B cell (primary cell): ENCODE data around the gene UPB1. TPM values are rescaled to one million over a fixed set of nuclear protein-coding genes. Genes with fewer than 3 reads are reported as not detected.

ENCODE experiments used
- ATAC-seq: fragments of 200-7000 bp; cut with Tn5 transposase; one replicate; pipeline ENCODE4 v1.10.0; 2021; ENCODE audit warnings: low read depth, mild to moderate bottlenecking, moderate number of reproducible peaks, moderate library complexity
- CTCF ChIA-PET: fragments of 350-600 bp; sonication (Branson Sonifier 250); formaldehyde crosslinking; loops from one replicate; lab custom pipeline; 2021; ENCODE audit warnings: antibody characterized with exemption, inconsistent platforms; lab: Charles Lee
- POLR2A ChIA-PET: fragments of 350-600 bp; sonication (Branson Sonifier 250); formaldehyde crosslinking; loops from one replicate; lab custom pipeline; 2021; ENCODE audit warnings: antibody characterized with exemption; lab: Charles Lee
- DNase-seq: peaks from one replicate; pipeline ENCODE4 v3.0.0; 2013
- H2AFZ ChIP-seq: 2 replicates; pipeline ENCODE4 v1.6.1; 2012; ENCODE audit warnings: mild to moderate bottlenecking, low read depth, low read length; ENCODE audit not compliant: insufficient read depth, poor library complexity, severe bottlenecking
- H3K27ac ChIP-seq, 2 donors: 1 replicate in 1 of 2; 2 replicates in 1 of 2; pipeline ENCODE4 v1.5.1; 2012 to 2013; ENCODE audit warnings: low read length in 2 of 2, mild to moderate bottlenecking in 2 of 2, moderate library complexity in 1 of 2
- H3K27me3 ChIP-seq, 4 experiments: fragments of 200-600 bp in 1 of 4; sonication (generic) in 1 of 4; replicated peaks in 1 of 4; 1 replicate in 2 of 4; 2 replicates in 2 of 4; pipeline versions ENCODE4 v1.6.1 to v1.7.0; 2013 to 2016; ENCODE audit warnings: low read length in 3 of 4, mild to moderate bottlenecking in 2 of 4, mixed read lengths in 1 of 4, moderate library complexity in 1 of 4; ENCODE audit not compliant: insufficient read depth in 4 of 4, control insufficient read depth in 3 of 4; ENCODE audit errors: control extremely low read depth in 1 of 4
- H3K36me3 ChIP-seq, 2 experiments: replicated peaks in 1 of 2; 1 replicate in 1 of 2; 2 replicates in 1 of 2; pipeline versions ENCODE4 v1.6.1 to v1.7.1; 2013; ENCODE audit warnings: low read length in 1 of 2; ENCODE audit not compliant: insufficient read depth in 2 of 2, control insufficient read depth in 1 of 2; ENCODE audit errors: control extremely low read depth in 1 of 2, extremely low read depth in 1 of 2
- H3K4me1 ChIP-seq, 2 donors: fragments of 200-600 bp in 1 of 2; sonication (generic) in 1 of 2; 1 replicate in 1 of 2; 2 replicates in 1 of 2; pipeline versions ENCODE4 v1.5.1 to v1.6.1; 2013 to 2017; ENCODE audit warnings: low read length in 2 of 2; ENCODE audit not compliant: control insufficient read depth in 2 of 2, insufficient read depth in 2 of 2
- H3K4me2 ChIP-seq: replicated peaks from 2 replicates; pipeline ENCODE3; 2012; ENCODE audit warnings: mild to moderate bottlenecking, low read depth, low read length; ENCODE audit not compliant: poor library complexity, severe bottlenecking
- H3K4me3 ChIP-seq, 5 experiments: fragments of 200-600 bp in 1 of 5; sonication (generic) in 1 of 5; 1 replicate in 3 of 5; 2 replicates in 2 of 5; pipeline versions ENCODE4 v1.5.1 to v1.7.0; 2011 to 2016; ENCODE audit warnings: low read length in 4 of 5, mild to moderate bottlenecking in 4 of 5, low read depth in 2 of 5, control low read depth in 1 of 5, moderate library complexity in 1 of 5; ENCODE audit not compliant: insufficient read depth in 1 of 5; ENCODE audit errors: control extremely low read depth in 1 of 5, extremely low read depth in 1 of 5
- H3K79me2 ChIP-seq: fragments of 200-600 bp; sonication (generic); one replicate; pipeline ENCODE4 v1.6.0; 2016; ENCODE audit warnings: low read length; ENCODE audit not compliant: control insufficient read depth, insufficient read depth
- H3K9ac ChIP-seq: fragments of 200-600 bp; sonication (generic); 2 replicates; pipeline ENCODE4 v1.6.1; 2017; ENCODE audit warnings: mild to moderate bottlenecking, low read length, moderate library complexity
- H3K9me3 ChIP-seq, 3 donors: one replicate each; pipeline versions ENCODE4 v1.6.1 to v1.7.1; 2013; ENCODE audit warnings: low read length in 2 of 3; ENCODE audit not compliant: control insufficient read depth in 2 of 3, insufficient read depth in 1 of 3; ENCODE audit errors: control extremely low read depth in 1 of 3
- H4K20me1 ChIP-seq: 2 replicates; pipeline ENCODE4 v1.6.0; 2012; ENCODE audit warnings: mild to moderate bottlenecking, low read length; ENCODE audit not compliant: insufficient read depth, control insufficient read depth, poor library complexity, severe bottlenecking
- H3K27ac Mint-ChIP-seq: one replicate; pipeline ENCODE4 v1.8.0; 2021; ENCODE audit warnings: mixed read lengths
- H3K27me3 Mint-ChIP-seq: one replicate; pipeline ENCODE4 v1.8.0; 2021; ENCODE audit warnings: mixed read lengths
- H3K4me1 Mint-ChIP-seq: one replicate; pipeline ENCODE4 v1.8.0; 2021; ENCODE audit warnings: mixed read lengths
- H3K4me3 Mint-ChIP-seq: one replicate; pipeline ENCODE4 v1.8.0; 2021; ENCODE audit warnings: mixed read lengths
- H3K9me3 Mint-ChIP-seq: one replicate; pipeline ENCODE4 v1.8.0; 2022; ENCODE audit warnings: mixed read lengths; ENCODE audit not compliant: insufficient read depth
- CTCF ChIP-seq: fragments of 200-600 bp; IDR thresholded peaks from one replicate; pipeline ENCODE4 v1.8.0; 2022; ENCODE audit warnings: antibody characterized with exemption, mild to moderate bottlenecking
- EZH2 ChIP-seq: IDR thresholded peaks from 2 replicates; pipeline ENCODE4 v1.6.1; 2012; ENCODE audit warnings: borderline replicate concordance, low read depth, mild to moderate bottlenecking, moderate library complexity, low read length; ENCODE audit not compliant: insufficient read depth, poor library complexity, severe bottlenecking
- WGBS: methylation state at CpG from one replicate; pipeline ENCODE4 v1.1.5; 2013; ENCODE audit warnings: missing lambda C conversion rate; ENCODE audit not compliant: insufficient coverage; 5-methylcytosine and 5-hydroxymethylcytosine counted together
- intact Hi-C: fragments of 100-400 bp; cut with micrococcal nuclease; formaldehyde crosslinking; loops from one replicate; pipeline ENCODE4 v1.10.0; 2022
- polyA plus RNA-seq: library from polyadenylated mRNA; depleted of rRNA; stranded (reverse); fragments of >200 nt; gene quantifications from 2 replicates; pipeline ENCODE4 v1.2.3, GENCODE V29; 2012
- total RNA-seq, 2 donors: library from RNA; stranded (reverse); fragments of 120-200 nt in 1 of 2; gene quantifications; 1 replicate in 1 of 2; 2 replicates in 1 of 2; pipeline versions ENCODE4 v1.2.3 to v1.2.4, GENCODE V29; 2013 to 2022

The UPB1 gene
- total and polyA plus RNA-seq, 2 donors (not counting 1 experiment from before 2014, with no cell fraction given): 1.2 to 4.0 TPM

GRCh38 chr22:24503137-24503842, 8.2 kb downstream of the UPB1 start:
- intact Hi-C loops: loop anchor here (1.0 kb wide), 3 partner anchors 69 to 82 kb away; partner anchors contain the start of gene ADORA2A
- Histone ChIP-seq H3K36me3 (no peaks in the 10 kb centered on the region), H3K4me3 (no peak overlapping the region), H3K9me3 (no peaks in the 10 kb centered on the region), H4K20me1 (no peaks in the 10 kb centered on the region), H3K4me2 (peak overlapping the region; percentile 35), H3K9ac (no peak overlapping the region), H3K79me2 (no peaks in the 10 kb centered on the region), H3K27ac (peak overlapping the region in 1 of 2 donors; percentile 55), H3K27me3 (peaks cover 0 to 2% (median 0%) of the 10 kb centered on the region in 4 experiments), H2AFZ (no peak overlapping the region), H3K4me1 (peaks cover 27 to 34% of the 10 kb centered on the region in 2 donors)
- peak overlapping the region; percentile 27 for H3K27ac Mint-ChIP-seq
- DNase-seq (peak; percentile 92), ATAC-seq (peak; percentile 90)
- ChIA-PET CTCF (interaction anchor here (0.7 to 11.5 kb wide), 28 partner anchors 9 to 178 kb away, joined by 3 to 173 read pairs (median 4); partner anchors contain the start of gene ADORA2A), POLR2A (interaction anchor here (0.7 to 2.2 kb wide), 5 partner anchors 50 to 103 kb away, joined by 3 to 8 read pairs (median 4); partner anchors contain the start of genes ADORA2A and GUCD1)
- WGBS: 70% methylated on average over 6 of the region's 7 CpGs
- no peak overlapping the region for H3K4me3 Mint-ChIP-seq
- no peaks in the 10 kb centered on the region for H3K9me3 Mint-ChIP-seq
- no peaks in the 10 kb centered on the region for H3K27me3 Mint-ChIP-seq
- peaks cover 43% of the 10 kb centered on the region for H3K4me1 Mint-ChIP-seq
- TF ChIP-seq EZH2 (no peak), CTCF (peak; percentile 75)

- no peak for ATAC-seq
Measured at GRCh38 chr22:24503843-24504338, 8.8 kb downstream of the UPB1 start.

More at GRCh38 chr22:24503843-24504338, 8.8 kb downstream of the UPB1 start:
- H3K4me1 Mint-ChIP-seq: peaks cover 45% of the 10 kb centered on the region
- no peaks in the 10 kb centered on the region for H3K9me3 Mint-ChIP-seq
- H3K9ac ChIP-seq: no peak overlapping the region
- 67% methylated on average over 5 of the region's 5 CpGs for WGBS
- peaks cover 27 to 34% of the 10 kb centered on the region in 2 donors for H3K4me1 ChIP-seq
- no peak overlapping the region for H3K4me2 ChIP-seq
- H3K79me2 ChIP-seq: no peaks in the 10 kb centered on the region
- peaks cover 0 to 2% (median 0%) of the 10 kb centered on the region in 4 experiments for H3K27me3 ChIP-seq
- H3K36me3 ChIP-seq: no peaks in the 10 kb centered on the region
- H3K4me3 ChIP-seq: no peak overlapping the region
- H3K9me3 ChIP-seq: no peaks in the 10 kb centered on the region
- intact Hi-C loops: loop anchor here (1.0 kb wide), 3 partner anchors 70 to 83 kb away; partner anchors contain the start of gene ADORA2A
- no peak for TF ChIP-seq EZH2
- no peak for TF ChIP-seq CTCF
- no peak for DNase-seq
- H3K27ac ChIP-seq: peak overlapping the region in 1 of 2 donors; percentile 55
- H4K20me1 ChIP-seq: no peaks in the 10 kb centered on the region
- peak overlapping the region; percentile 32 for H3K27ac Mint-ChIP-seq
- CTCF ChIA-PET: interaction anchor here (1.0 to 11.5 kb wide), 12 partner anchors 8 to 95 kb away, joined by 3 to 173 read pairs (median 6); partner anchors contain the start of gene ADORA2A
- no peak overlapping the region for H3K4me3 Mint-ChIP-seq
- no peak overlapping the region for H2AFZ ChIP-seq
- POLR2A ChIA-PET: interaction anchor here (1.1 to 2.2 kb wide), 2 partner anchors 76 to 80 kb away, joined by 4 to 8 read pairs; partner anchors contain the start of gene ADORA2A
- H3K27me3 Mint-ChIP-seq: no peaks in the 10 kb centered on the region
